Ishikawa (cell line): ENCODE data around the gene BTBD1.

Source experiments
- CEBPB ChIP-seq: IDR thresholded peaks from 2 replicates; pipeline ENCODE4 v1.6.1; 2012
- CREB1 ChIP-seq: IDR thresholded peaks from 2 replicates; pipeline ENCODE4 v1.6.1; 2012; ENCODE audit warnings: low read depth
- EGR1 ChIP-seq: IDR thresholded peaks from 2 replicates; pipeline ENCODE4 v1.6.1; 2012
- EP300 ChIP-seq: IDR thresholded peaks from 2 replicates; pipeline ENCODE4 v1.6.1; 2012; ENCODE audit warnings: borderline replicate concordance
- FOXM1 ChIP-seq: IDR thresholded peaks from 2 replicates; pipeline ENCODE4 v1.6.1; 2012; ENCODE audit warnings: low read depth, borderline replicate concordance
- MAX ChIP-seq: IDR thresholded peaks from 2 replicates; pipeline ENCODE4 v1.6.1; 2012
- NFIC ChIP-seq: IDR thresholded peaks from 2 replicates; pipeline ENCODE4 v1.6.1; 2012
- RAD21 ChIP-seq: IDR thresholded peaks from 2 replicates; pipeline ENCODE4 v1.6.1; 2012; ENCODE audit warnings: low read depth
- REST ChIP-seq: IDR thresholded peaks from 2 replicates; pipeline ENCODE4 v1.6.1; 2012; ENCODE audit warnings: low read depth, mild to moderate bottlenecking
- TAF1 ChIP-seq: IDR thresholded peaks from 2 replicates; pipeline ENCODE4 v1.6.1; 2012; ENCODE audit warnings: low read depth, mild to moderate bottlenecking
- TCF12 ChIP-seq: IDR thresholded peaks from 2 replicates; pipeline ENCODE4 v1.6.1; 2012; ENCODE audit warnings: low read depth
- TEAD4 ChIP-seq: IDR thresholded peaks from 2 replicates; pipeline ENCODE4 v1.6.1; 2012
- USF1 ChIP-seq: IDR thresholded peaks from 2 replicates; pipeline ENCODE4 v1.6.1; 2012
- YY1 ChIP-seq: IDR thresholded peaks from 2 replicates; pipeline ENCODE4 v1.6.1; 2012; ENCODE audit warnings: low read depth
- ZBTB7A ChIP-seq: IDR thresholded peaks from 2 replicates; pipeline ENCODE4 v1.6.1; 2012; ENCODE audit warnings: low read depth

Gene BTBD1

GRCh38 chr15:83010709-83011270 is 56.3 kb downstream of the BTBD1 start:
- TF ChIP-seq EGR1 (no peak), YY1 (peak; percentile 88), NFIC (no peak), RAD21 (peak; percentile 53), EP300 (no peak), CREB1 (no peak), TEAD4 (peak; percentile 35; the same call in 1 of the 2 replicates), MAX (no peak), USF1 (no peak)

GRCh38 chr15:82999905-83000671 is 67.0 kb downstream of the BTBD1 start:
- TF ChIP-seq RAD21 (peak; percentile 80), TAF1 (no peak)

- TF ChIP-seq MAX (no peak), TAF1 (no peak), TEAD4 (no peak), CEBPB (no peak), RAD21 (no peak), USF1 (no peak), NFIC (no peak), EGR1 (no peak), REST (no peak), FOXM1 (no peak), YY1 (no peak), EP300 (no peak), TCF12 (no peak), ZBTB7A (no peak), CREB1 (no peak)
These were observed 67.6 kb downstream of the BTBD1 start for GRCh38 chr15:82999426-82999825.

- TF ChIP-seq FOXM1 (no peak), TAF1 (no peak), EGR1 (no peak), NFIC (no peak), ZBTB7A (no peak), TEAD4 (no peak), MAX (no peak), USF1 (no peak), EP300 (no peak), YY1 (no peak)
These were observed 71.1 kb downstream of the BTBD1 start for GRCh38 chr15:82995938-82996337.

- TF ChIP-seq REST (no peak), FOXM1 (no peak), ZBTB7A (no peak), EP300 (no peak), TCF12 (no peak), MAX (no peak), NFIC (no peak), EGR1 (no peak), TAF1 (no peak), TEAD4 (no peak), CEBPB (no peak)
These were observed 72.0 kb downstream of the BTBD1 start for GRCh38 chr15:82995076-82995475.
